H1 (cell line): ENCODE results near the gene ATP5PF.
A peak's percentile ranks its signal among the peaks of the same experiment; 100 is the strongest.

Experiments
- CBX5 ChIP-seq: fragments of 300-800, 300-1000 bp; sonication (generic); IDR thresholded peaks from 2 replicates; pipeline ENCODE4 v1.7.1; 2016; ENCODE audit warnings: antibody characterized with exemption, low read length, low read depth
- EGR1 ChIP-seq: IDR thresholded peaks from 2 replicates; pipeline ENCODE4 v1.6.1; 2011; ENCODE audit warnings: low read depth, low read length, borderline replicate concordance
- HDAC2 ChIP-seq, 2 experiments: fragments of 300-600 bp in 1 of 2; sonication (generic) in 1 of 2; IDR thresholded peaks; 2 replicates each; pipeline ENCODE4 v1.6.1; 2011 to 2012; ENCODE audit warnings: low read depth in 2 of 2, low read length in 2 of 2, mild to moderate bottlenecking in 2 of 2, moderate library complexity in 2 of 2, borderline replicate concordance in 1 of 2, inconsistent platforms in 1 of 2
- SP1 ChIP-seq: IDR thresholded peaks from 2 replicates; pipeline ENCODE4 v1.6.1; 2011; ENCODE audit warnings: low read depth, low read length
- YY1 ChIP-seq: IDR thresholded peaks from 2 replicates; pipeline ENCODE4 v1.6.1; 2011; ENCODE audit warnings: low read depth, mild to moderate bottlenecking, low read length
- ZNF274 ChIP-seq: IDR thresholded peaks from 2 replicates; pipeline ENCODE4 v1.7.0; 2012; ENCODE audit warnings: low read length, borderline replicate concordance; ENCODE audit errors: extremely low read depth
- TF ChIP-seq, protein P1 (sequence below), 3 experiments: IDR thresholded peaks; 1 replicate in 2 of 3; 2 replicates in 1 of 3; pipeline versions ENCODE4 v1.5.1 to v1.6.1; 2011; ENCODE audit warnings: low read length in 3 of 3, mild to moderate bottlenecking in 3 of 3, inconsistent platforms in 2 of 3, low read depth in 1 of 3, moderate library complexity in 1 of 3; ENCODE audit not compliant: insufficient read depth in 1 of 3; ENCODE audit errors: control extremely low read depth in 1 of 3

DNA sequence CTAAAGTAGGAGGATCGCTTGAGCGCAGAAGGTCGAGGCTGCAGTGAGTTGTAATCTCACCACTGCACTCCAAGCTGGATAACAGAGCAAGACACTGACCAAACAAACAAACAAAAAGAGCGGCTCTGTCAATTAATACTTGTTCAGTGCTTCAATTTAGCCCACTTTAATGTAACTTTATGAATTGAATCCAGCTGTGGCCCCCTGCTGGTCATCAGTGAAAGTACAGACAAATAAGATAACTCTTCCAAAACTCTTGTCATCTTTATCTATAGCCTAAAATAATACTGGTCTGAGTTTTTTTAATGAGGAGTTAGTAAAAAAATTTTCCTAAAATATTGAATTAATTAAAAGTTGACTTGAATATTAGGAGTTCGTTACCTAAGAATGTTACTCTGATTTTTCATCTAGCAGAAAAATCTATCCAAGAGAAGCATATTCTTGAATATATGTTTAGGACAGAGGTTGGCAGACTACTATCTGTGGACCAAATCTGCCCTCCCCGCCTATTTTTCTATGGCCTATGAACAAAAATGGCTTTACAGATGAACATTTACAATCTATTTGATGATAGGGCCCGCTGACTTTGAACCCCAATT, 26.1 kb downstream of the ATP5PF start:
- no peak for TF ChIP-seq YY1
- no peak for TF ChIP-seq SP1
- TF ChIP-seq, protein P1, sequence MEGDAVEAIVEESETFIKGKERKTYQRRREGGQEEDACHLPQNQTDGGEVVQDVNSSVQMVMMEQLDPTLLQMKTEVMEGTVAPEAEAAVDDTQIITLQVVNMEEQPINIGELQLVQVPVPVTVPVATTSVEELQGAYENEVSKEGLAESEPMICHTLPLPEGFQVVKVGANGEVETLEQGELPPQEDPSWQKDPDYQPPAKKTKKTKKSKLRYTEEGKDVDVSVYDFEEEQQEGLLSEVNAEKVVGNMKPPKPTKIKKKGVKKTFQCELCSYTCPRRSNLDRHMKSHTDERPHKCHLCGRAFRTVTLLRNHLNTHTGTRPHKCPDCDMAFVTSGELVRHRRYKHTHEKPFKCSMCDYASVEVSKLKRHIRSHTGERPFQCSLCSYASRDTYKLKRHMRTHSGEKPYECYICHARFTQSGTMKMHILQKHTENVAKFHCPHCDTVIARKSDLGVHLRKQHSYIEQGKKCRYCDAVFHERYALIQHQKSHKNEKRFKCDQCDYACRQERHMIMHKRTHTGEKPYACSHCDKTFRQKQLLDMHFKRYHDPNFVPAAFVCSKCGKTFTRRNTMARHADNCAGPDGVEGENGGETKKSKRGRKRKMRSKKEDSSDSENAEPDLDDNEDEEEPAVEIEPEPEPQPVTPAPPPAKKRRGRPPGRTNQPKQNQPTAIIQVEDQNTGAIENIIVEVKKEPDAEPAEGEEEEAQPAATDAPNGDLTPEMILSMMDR (IDR thresholded peaks at IDR 0.05; ENCODE audit: control extremely low read depth in 1 of 3, insufficient read depth in 1 of 3, low read depth in 1 of 3, low read length in 3 of 3) = peak in 2 of 3 experiments; percentile 40 to 62; a peak in 2 of 4 replicates
- no peak for TF ChIP-seq HDAC2 (IDR thresholded peaks at IDR 0.05; ENCODE audit: borderline replicate concordance in 1 of 2, low read depth in 2 of 2, low read length in 2 of 2)
- no peak for TF ChIP-seq CBX5
- no peak for TF ChIP-seq ZNF274
- no peak for TF ChIP-seq EGR1
